Stomach (tissue), 9 donors: ENCODE data around the gene FICD. TPM values are rescaled to one million over a fixed set of nuclear protein-coding genes. Genes with fewer than 3 reads are reported as not detected.

Experiments
- DNase-seq, 2 donors: peaks; one replicate each; pipeline versions ENCODE4 v3.0.0 to v3.0.0-alpha.2; 2013 to 2019
- H3K27ac ChIP-seq, 5 donors: fragments of 200-600 bp in 4 of 5; sonication (generic) in 4 of 5; one replicate each; pipeline ENCODE4 v1.5.1; 2013 to 2019; ENCODE audit warnings: mild to moderate bottlenecking in 1 of 5, moderate library complexity in 1 of 5
- H3K27me3 ChIP-seq, 3 donors: fragments of 200-600 bp; sonication (generic); one replicate each; pipeline ENCODE4 v1.5.1; 2017 to 2019; ENCODE audit warnings: mixed run types in 1 of 3
- H3K36me3 ChIP-seq, 4 donors: fragments of 200-600 bp; sonication (generic); 1 replicate in 3 of 4; 2 replicates in 1 of 4; pipeline ENCODE4 v1.5.1; 2016 to 2019
- H3K4me1 ChIP-seq, 4 donors: fragments of 200-600 bp; sonication (generic); one replicate each; pipeline ENCODE4 v1.5.1; 2016 to 2019
- H3K4me3 ChIP-seq, 4 donors: fragments of 200-600 bp; sonication (generic) in 3 of 4; one replicate each; pipeline ENCODE4 v1.5.1; 2016 to 2019; ENCODE audit warnings: mild to moderate bottlenecking in 1 of 4
- H3K9me3 ChIP-seq, 4 donors: fragments of 200-600 bp; sonication (generic); one replicate each; pipeline ENCODE4 v1.5.1; 2016 to 2019
- EP300 ChIP-seq: sonication (generic); formaldehyde crosslinking; IDR thresholded peaks from one replicate; pipeline ENCODE4 v1.6.1; 2017; ENCODE audit warnings: antibody characterized with exemption
- POLR2A ChIP-seq, 4 donors: fragments of 450-650 bp; IDR thresholded peaks; one replicate each; pipeline ENCODE4 v1.6.1; 2016; ENCODE audit warnings: antibody characterized with exemption in 4 of 4, control low read depth in 2 of 4, mild to moderate bottlenecking in 1 of 4, moderate library complexity in 1 of 4
- POLR2AphosphoS5 ChIP-seq, 3 donors: sonication (generic); formaldehyde crosslinking; IDR thresholded peaks; one replicate each; pipeline ENCODE4 v1.6.1; 2016; ENCODE audit warnings: antibody characterized with exemption in 3 of 3
- WGBS, 5 donors: extraction: QIAGEN DNeasy Blood & Tissue Kit in 3 of 5; methylation state at CpG; one replicate each; pipeline versions ENCODE4 v1.1.5 to v1.1.7; 2013 to 2018; 5-methylcytosine and 5-hydroxymethylcytosine counted together
- intact Hi-C: fragments of 100-400 bp; cut with DNase I; formaldehyde crosslinking; loops from one replicate; pipeline ENCODE4 v1.15.1; 2023; ENCODE audit warnings: low total_unique reads
- polyA plus RNA-seq, 3 donors: library from polyadenylated mRNA; stranded (reverse); fragments of 200-250 nt; gene quantifications; one replicate each; pipeline ENCODE4 v1.2.3, GENCODE V29; 2013
- total RNA-seq, 5 donors: library from RNA; depleted of rRNA; stranded (reverse); fragments of >200 nt; gene quantifications; one replicate each; pipeline versions ENCODE4 v1.1.0 to v1.2.3, GENCODE V29; 2014 to 2016
- TF ChIP-seq, protein P1 (sequence below), 7 experiments: fragments of 450-650 bp in 4 of 7; fragments of 200-600 bp in 3 of 7; sonication (generic) in 3 of 7; IDR thresholded peaks; one replicate each; pipeline ENCODE4 v1.5.1; 2016 to 2019; ENCODE audit warnings: antibody characterized with exemption in 7 of 7, control low read depth in 2 of 7, mild to moderate bottlenecking in 1 of 7
- donor health status: healthy with polysubstance abuse.
- donor health status: Bipolar disorder and iron deficiency.
- donor health status: healthy.

FICD gene
- total and polyA plus RNA-seq, 8 donors, result 1.2 to 26.3 (median 5.0) TPM

DNA sequence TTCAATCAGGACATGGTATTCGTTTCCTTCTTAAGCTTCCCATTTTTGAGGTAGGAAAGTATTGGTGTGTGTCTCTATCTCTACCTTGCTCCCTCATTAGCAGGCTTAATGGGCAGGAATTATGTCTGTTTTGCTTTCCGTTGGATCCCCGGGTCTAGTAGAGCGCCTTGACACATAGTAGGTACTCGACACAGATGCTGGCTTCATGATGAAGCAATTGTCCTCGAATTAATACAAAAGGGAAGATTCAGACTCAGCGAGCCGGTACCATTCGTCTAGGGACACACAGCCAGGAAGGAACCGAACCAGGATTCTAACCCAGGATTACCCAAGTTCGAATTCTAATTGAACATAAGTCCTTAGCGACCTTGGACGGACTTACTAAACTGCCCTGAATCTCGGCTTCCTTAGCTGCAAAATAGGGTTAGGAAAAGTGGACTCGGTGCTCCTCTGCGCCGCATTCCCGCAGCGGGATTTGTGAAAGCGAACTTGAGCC, 46.8 kb downstream of the FICD start:
- peak overlapping the region; percentile 88 to 99 (median 97) for H3K4me3 ChIP-seq
- no peaks in the 10 kb centered on the region for H3K27me3 ChIP-seq
- no peak for DNase-seq
- intact Hi-C loops, result loop anchor here (10.0 kb wide), 1 partner anchor 243 kb away; no protein-coding TSS in a partner anchor
- H3K9me3 ChIP-seq, result no peaks in the 10 kb centered on the region
- peaks cover 16 to 43% (median 33%) of the 10 kb centered on the region in 4 donors for H3K36me3 ChIP-seq
- WGBS, 5 donors, result 0 to 1% (median 1%) methylated on average over 20 of the region's 20 CpGs
- peaks cover 37 to 82% (median 73%) of the 10 kb centered on the region in 4 donors for H3K4me1 ChIP-seq
- H3K27ac ChIP-seq, result peak overlapping the region; percentile 68 to 96 (median 89)
- TF ChIP-seq, protein P1, sequence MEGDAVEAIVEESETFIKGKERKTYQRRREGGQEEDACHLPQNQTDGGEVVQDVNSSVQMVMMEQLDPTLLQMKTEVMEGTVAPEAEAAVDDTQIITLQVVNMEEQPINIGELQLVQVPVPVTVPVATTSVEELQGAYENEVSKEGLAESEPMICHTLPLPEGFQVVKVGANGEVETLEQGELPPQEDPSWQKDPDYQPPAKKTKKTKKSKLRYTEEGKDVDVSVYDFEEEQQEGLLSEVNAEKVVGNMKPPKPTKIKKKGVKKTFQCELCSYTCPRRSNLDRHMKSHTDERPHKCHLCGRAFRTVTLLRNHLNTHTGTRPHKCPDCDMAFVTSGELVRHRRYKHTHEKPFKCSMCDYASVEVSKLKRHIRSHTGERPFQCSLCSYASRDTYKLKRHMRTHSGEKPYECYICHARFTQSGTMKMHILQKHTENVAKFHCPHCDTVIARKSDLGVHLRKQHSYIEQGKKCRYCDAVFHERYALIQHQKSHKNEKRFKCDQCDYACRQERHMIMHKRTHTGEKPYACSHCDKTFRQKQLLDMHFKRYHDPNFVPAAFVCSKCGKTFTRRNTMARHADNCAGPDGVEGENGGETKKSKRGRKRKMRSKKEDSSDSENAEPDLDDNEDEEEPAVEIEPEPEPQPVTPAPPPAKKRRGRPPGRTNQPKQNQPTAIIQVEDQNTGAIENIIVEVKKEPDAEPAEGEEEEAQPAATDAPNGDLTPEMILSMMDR (IDR thresholded peaks at IDR 0.05), result no peak
- no peak for TF ChIP-seq POLR2AphosphoS5 (IDR thresholded peaks at IDR 0.05)
- no peak for TF ChIP-seq EP300
- no peak for TF ChIP-seq POLR2A (IDR thresholded peaks at IDR 0.05)

DNA sequence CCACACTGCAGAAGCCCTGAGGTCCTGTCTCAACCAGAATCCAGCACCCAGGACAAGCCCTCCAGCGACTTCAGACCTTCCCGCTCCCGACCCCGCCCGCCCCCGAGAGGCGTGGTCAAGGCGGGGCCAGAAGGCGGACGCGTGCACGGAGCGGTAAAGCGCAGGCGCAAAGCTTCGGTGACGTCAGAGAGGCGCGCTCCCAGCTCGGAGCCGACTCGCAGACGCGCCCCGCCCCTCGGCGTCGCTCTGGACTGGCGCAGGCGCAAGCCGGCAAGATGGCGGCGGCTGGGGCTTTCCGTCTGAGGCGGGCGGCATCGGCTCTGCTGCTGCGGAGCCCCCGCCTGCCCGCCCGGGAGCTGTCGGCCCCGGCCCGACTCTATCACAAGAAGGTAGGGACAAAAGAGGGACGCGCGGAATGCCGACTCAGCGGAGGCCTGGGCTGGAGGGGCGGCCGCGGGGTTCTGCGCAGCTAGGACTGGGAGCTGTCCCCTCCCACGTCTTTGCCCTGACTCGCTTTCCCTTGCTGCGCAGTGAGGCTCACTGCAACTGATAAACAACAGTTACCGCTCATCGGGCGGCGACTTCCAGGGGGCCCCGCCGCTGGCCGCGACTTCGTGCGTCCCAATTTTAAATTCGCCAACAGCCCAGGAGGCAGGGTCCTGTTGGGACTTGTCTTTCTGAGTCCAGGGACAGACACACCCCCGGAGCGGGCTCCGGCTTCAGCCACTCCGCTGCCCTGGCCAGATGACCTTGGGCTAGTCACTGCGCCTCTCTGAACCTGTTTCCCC, 47.5 kb downstream of the FICD start, which contains the start of gene ISCU:
Gene ISCU (plus strand): TSS at position 249 of the 788 bp plus-strand sequence. CDS start 27 bp downstream, at position 276.
- intact Hi-C loops, result loop anchor here (10.0 kb wide), 1 partner anchor 242 kb away; no protein-coding TSS in a partner anchor
- Histone ChIP-seq H3K27me3 (no peaks in the 10 kb centered on the region), H3K4me3 (peak within 1 kb of the TSS; percentile 88 to 99 (median 97)), H3K27ac (peak within 1 kb of the TSS; percentile 87 to 96 (median 89)), H3K4me1 (peaks cover 37 to 82% (median 70%) of the 10 kb centered on the region in 4 donors), H3K9me3 (no peaks in the 10 kb centered on the region), H3K36me3 (peaks cover 22 to 43% (median 37%) of the 10 kb centered on the region in 4 donors)
- DNase-seq, result peak; percentile 98 to 99
- WGBS, 5 donors, result 0 to 1% (median 0%) methylated on average over 42 to 72 of the region's 72 CpGs
- TF ChIP-seq EP300, result no peak
- TF ChIP-seq POLR2A (IDR thresholded peaks at IDR 0.05), result peak in 1 of 4 donors; percentile 20
- TF ChIP-seq, protein P1 (IDR thresholded peaks at IDR 0.05), result no peak
- peak; percentile 89 to 97 (median 91) for TF ChIP-seq POLR2AphosphoS5 (IDR thresholded peaks at IDR 0.05)

DNA sequence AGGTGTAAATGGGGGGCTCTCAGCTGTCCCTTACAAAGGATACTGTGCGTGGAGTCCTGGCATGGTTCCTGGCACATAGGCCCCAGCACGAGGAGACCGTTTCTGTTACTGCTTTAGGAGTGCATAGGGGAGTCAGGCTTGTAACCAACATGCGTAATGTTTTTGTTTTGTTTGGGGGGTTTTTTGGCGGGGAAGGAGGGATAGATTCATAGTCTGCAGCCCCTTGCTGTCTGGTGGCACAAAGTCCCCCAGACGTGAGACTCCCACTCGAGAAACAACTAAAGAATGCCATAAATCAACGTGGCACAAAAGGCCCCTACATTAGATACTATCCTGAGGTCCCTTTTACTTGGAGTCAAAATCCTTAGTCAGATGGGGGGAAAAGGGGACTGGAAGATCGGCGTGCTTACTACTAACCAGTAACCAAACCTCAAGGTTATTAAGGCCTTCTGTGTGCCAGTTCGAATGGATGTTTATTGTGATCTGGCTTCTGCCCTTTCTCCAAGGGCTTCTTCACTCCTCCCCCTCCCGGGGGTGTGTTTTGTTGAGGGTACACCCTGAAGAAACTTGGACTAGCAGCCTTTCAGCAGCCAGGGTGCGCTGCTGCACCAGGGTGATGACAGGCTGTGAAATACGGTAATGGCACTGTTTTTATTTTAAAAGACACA, 48.2 kb downstream of the FICD start:
- peak overlapping the region; percentile 87 to 96 (median 89) for H3K27ac ChIP-seq
- H3K36me3 ChIP-seq, result peaks cover 23 to 43% (median 42%) of the 10 kb centered on the region in 4 donors
- no peaks in the 10 kb centered on the region for H3K27me3 ChIP-seq
- H3K9me3 ChIP-seq, result no peaks in the 10 kb centered on the region
- peaks cover 34 to 82% (median 64%) of the 10 kb centered on the region in 4 donors for H3K4me1 ChIP-seq
- 0 to 2% (median 1%) methylated on average over 14 of the region's 14 CpGs for WGBS, 5 donors
- TF ChIP-seq, protein P1 (IDR thresholded peaks at IDR 0.05), result peak in 5 of 7 experiments; percentile 62 to 89 (median 77)
- TF ChIP-seq POLR2A (IDR thresholded peaks at IDR 0.05), result no peak
- no peak for TF ChIP-seq EP300
- peak; percentile 35 to 80 (median 48) for TF ChIP-seq POLR2AphosphoS5 (IDR thresholded peaks at IDR 0.05)
- intact Hi-C loops, result loop anchor here (10.0 kb wide), 1 partner anchor 242 kb away; no protein-coding TSS in a partner anchor
- peak overlapping the region; percentile 88 to 99 (median 97) for H3K4me3 ChIP-seq
- peak; percentile 81 to 95 for DNase-seq

DNA sequence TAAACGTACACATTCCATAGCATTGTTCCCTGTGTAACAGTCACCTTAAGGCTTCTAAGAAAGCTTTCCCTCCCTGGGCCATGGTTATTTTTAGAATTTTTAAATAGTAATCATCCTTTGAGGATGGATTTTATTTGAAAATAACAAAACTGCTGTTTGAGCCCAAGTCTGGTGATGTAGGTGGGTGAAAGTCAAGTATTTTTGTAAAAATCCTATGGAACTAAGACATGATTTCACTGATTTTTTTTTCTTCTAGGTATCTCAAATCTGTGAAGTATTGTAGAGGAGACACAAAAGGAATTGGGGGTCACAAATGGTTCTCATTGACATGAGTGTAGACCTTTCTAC, 48.7 kb downstream of the FICD start:
- whole genome bisulfite sequencing, 5 donors, result 0 to 4% (median 2%) methylated on average over 1 of the region's 1 CpG
- Histone ChIP-seq H3K9me3 (no peaks in the 10 kb centered on the region), H3K36me3 (peaks cover 25 to 47% (median 47%) of the 10 kb centered on the region in 4 donors), H3K27me3 (no peaks in the 10 kb centered on the region), H3K27ac (peak overlapping the region in 4 of 5 donors; percentile 87 to 96 (median 90)), H3K4me3 (peak overlapping the region; percentile 88 to 99 (median 97)), H3K4me1 (peaks cover 29 to 82% (median 59%) of the 10 kb centered on the region in 4 donors)
- DNase-seq, result no peak
- intact Hi-C loops, result loop anchor here (10.0 kb wide), 1 partner anchor 241 kb away; no protein-coding TSS in a partner anchor
- TF ChIP-seq, protein P1 (IDR thresholded peaks at IDR 0.05), result peak in 1 of 7 experiments; percentile 14
- TF ChIP-seq EP300, result no peak
